ENCODE data around the gene UCP3.

The UCP3 gene

GRCh38 chr11:74017631-74018030 lies 8.7 kb upstream of the UCP3 start:
- no peak for DNase-seq

DNA sequence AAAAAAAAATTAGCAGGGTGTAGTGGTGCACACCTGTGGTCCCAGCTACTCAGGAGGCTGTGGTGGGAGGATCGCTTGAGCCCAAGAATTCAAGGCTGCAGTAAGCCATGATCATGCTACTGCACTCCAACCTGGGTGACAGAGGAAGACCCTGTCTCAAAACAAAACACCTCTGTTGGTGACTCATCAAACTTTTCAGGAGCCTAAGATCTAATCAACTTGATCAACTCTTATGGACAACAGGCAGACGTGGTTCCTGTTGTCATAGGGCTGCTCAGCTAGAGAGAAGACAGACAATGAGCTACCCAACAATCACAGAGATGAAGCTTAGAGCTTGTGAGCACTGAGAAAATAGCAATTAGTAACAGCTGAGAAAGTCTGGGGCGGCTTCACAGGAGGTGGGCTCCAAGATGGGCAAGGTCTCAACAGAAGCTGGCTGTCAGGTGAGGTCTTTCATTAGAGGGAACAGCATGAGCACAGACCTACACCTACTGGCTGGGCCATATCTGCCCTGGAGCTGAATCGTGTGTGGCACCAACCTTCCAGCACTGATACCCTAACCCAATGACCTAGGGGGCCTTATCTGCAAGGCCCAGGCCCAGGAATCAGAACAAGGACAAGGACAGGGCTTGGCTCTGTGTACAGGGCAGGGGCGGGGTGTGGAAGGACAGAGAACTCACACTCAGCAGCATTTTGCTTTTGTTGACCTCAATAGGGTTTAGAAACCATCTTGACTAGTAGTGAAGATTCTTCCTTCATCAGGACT lies 7.2 kb upstream of the UCP3 start:
- no peak for DNase-seq

DNA sequence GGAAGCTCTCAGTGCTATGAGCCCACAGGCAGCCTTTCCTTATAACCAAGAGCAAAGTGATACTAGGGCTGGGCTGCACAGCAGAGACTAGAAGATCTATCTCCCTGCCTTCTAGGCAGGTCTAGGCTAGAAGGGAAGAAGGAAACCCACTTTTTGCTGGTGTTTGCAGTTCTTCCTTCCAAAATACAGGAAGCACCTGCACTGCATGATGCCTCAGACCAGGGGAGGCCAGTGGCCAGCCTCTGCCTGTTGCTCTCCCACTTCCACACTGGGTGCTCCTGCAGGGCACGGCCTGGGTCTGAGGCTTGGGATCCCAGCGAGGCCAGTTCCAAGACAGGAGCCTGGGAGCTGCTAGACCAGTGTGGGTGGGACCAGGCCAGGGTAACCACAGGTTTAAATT lies 6.0 kb upstream of the UCP3 start:
- DNase-seq: no peak

- no peak for DNase-seq
Observed at GRCh38 chr11:74013141-74013540, 4.3 kb upstream of the UCP3 start.

- peak; percentile 31 for DNase-seq
Observed at GRCh38 chr11:74012074-74012809, 3.4 kb upstream of the UCP3 start.

- peak; percentile 63 for DNase-seq
Observed at GRCh38 chr11:74011360-74012073, 2.6 kb upstream of the UCP3 start.

- no peak for DNase-seq
Observed at GRCh38 chr11:74010306-74011300, 1.7 kb upstream of the UCP3 start.

DNA sequence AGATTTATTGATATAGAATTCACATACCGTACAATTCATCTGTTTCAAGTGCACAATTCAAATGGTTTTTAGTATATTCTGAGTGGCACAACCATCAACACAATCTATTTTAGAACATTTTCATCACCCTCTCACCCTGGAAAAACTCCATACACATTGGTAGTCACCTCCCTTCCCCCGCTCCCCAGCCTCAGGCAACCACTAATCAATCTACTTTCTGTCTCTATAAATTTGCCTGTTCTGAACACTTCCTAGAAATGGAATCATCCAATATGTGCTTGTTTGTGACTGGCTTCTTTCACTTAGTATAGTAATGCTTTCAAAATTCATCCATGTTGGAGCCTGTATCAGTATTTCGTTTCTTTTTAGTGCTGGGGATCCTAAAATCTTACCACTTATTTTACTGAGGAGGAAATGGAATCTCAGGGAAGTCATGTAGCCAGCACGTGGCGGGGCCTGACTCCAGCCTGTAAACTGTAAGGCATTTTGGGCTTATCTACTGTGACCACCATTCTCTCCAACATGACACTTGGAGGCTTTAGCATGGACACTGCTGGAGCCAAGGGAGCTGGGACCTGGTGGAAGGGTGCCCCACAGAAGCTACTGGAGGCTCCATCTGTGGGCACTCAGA lies 905 bp upstream of the UCP3 start:
- peak; percentile 32 for DNase-seq

- DNase-seq: no peak
Observed at GRCh38 chr11:74009230-74009547, 304 bp upstream of the UCP3 start.

GRCh38 chr11:74007691-74008372 lies 1.1 kb downstream of the UCP3 start:
- no peak for DNase-seq

DNA sequence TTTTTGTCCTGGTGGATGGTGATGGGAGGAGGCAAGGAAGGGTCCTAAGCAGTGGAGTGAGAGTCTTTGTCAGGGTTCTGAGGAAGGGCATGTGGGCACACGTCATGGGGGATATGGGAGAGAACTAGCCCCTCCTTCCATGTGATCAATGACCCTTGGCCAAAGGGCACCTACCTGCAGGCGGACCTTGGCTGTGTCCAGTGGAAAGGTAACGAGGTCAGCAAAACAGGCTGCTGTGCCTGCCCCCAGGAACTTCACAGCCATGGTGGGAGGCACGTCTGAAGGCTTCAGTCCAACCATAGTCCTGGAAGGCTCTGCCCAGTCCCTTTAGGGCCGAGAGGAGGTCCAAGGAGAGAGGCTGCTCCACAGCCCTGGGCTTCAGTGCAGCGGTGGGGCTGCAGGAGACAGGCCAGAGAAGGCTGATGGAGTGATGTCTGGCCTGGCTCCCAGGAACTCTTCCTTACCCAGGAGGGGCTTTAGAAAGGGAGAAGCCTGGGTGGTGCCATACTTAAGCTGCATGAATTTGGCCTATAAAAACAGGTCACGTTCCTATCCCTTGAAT lies 2.1 kb downstream of the UCP3 start:
- DNase-seq: no peak

- no peak for DNase-seq
Observed at GRCh38 chr11:74005721-74006517, 3.0 kb downstream of the UCP3 start.

- DNase-seq: peak; percentile 80
Observed at GRCh38 chr11:74004759-74005615, 3.9 kb downstream of the UCP3 start.

DNA sequence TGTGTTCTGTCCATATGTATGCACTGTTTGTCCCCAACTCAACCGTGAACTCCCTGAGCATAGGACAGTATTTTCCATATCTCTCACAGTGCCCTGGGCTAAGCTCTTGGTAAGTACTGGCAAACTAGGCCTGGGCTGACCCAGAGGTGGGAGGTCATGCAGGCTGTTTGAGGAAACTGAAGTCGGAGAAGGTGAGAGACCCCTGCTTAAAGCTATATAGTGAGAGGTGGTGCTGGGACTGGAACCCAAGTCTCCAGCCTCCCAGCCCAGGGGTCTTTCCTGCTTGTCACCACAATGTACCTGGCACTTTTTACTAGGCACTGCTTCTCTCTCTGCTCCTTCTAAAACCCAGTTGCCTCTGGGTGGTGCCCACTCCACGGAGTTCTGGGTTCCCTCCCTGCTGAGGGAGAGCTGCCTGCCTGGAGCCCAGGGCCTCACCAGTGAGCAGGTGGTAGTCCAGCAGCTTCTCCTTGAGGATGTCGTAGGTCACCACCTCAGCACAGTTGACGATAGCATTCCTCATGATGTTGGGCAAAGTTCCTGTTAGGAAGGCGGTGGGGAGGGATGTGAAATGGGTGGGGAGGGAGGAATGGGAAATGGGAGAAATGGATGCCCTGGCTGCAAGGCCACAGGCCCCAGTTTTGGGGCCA lies 4.7 kb downstream of the UCP3 start:
- no peak for DNase-seq

- DNase-seq: no peak
Observed at GRCh38 chr11:74002832-74003231, 6.1 kb downstream of the UCP3 start.

DNA sequence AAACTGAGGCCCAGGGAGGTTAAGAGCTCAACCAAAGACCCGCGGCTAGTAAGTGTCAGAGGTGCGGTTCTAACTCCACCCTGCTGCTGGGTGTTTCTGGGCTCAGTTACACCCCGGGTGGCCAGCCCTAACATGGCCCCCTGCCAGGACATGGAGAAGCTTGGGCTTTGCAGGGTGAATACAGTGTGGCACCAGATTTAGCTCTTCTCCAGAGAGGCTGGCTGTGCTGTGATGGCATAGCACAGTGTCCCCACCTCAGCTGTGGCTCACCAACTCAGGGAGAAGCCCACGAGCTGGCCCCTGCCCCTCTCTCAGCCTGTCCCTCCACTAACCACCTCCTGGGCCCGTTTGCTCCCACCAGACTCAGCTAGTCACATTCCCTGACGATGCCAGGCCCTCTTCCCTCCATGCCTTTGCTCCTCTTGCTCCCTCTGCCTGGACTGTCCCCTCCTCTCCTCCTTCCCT lies 7.0 kb downstream of the UCP3 start:
- DNase-seq: no peak

GRCh38 chr11:74000307-74001133 lies 8.4 kb downstream of the UCP3 start:
- DNase-seq: no peak
